HG03457 (cell line): ENCODE results near the gene HOATZ.

Experiments
- ATAC-seq: cut with Tn5 transposase; IDR thresholded peaks from one replicate; pipeline ENCODE4 v1.9.1; 2021; ENCODE audit warnings: moderate number of reproducible peaks; ENCODE audit not compliant: unreplicated experiment

The HOATZ gene

GRCh38 chr11:111574373-111575225 is 60.0 kb downstream of the HOATZ start:
- no peak for ATAC-seq

GRCh38 chr11:111575740-111576139 is 61.2 kb downstream of the HOATZ start:
- no peak for ATAC-seq

DNA sequence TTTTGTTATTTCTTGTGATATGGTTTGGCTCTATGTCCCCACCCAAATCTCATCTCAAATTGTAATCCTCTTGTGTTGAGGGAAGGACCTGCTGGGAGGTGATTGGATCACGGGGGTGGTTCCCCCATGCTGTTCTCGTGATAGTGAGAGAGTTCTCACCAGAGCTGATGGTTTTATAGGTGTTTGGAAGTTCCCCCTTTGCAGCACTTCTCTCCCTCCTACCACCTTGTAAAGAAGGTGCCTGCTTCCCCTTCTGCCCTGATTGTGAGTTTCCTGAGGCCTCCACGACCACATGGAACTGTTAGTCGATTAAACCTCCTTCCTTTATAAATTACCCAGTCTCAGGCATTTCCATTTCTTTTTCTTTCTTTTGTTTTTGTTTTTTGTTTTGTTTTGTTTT is 63.2 kb downstream of the HOATZ start:
- no peak for ATAC-seq

GRCh38 chr11:111581341-111581740 is 66.8 kb downstream of the HOATZ start:
- ATAC-seq = no peak

- ATAC-seq = no peak
Measured at GRCh38 chr11:111582163-111582562, 67.6 kb downstream of the HOATZ start.

DNA sequence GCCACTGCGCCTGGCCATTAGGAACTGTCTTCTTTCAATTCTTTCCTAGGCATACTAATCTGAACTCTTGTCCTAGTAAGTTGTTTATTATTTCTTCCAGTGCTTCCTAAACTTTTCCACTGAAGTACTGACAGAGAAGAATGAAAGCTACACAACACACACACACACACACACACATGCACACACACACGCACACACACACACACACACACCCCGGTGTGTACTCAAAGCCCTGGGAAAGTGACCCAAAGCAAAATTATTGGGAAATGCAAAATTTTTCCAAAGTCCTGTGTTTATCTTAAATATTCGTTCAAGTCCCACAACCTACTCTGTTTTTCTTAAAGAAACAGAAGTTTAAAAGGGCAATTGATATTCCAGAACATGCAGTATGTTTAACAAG is 68.3 kb downstream of the HOATZ start:
- ATAC-seq = no peak

DNA sequence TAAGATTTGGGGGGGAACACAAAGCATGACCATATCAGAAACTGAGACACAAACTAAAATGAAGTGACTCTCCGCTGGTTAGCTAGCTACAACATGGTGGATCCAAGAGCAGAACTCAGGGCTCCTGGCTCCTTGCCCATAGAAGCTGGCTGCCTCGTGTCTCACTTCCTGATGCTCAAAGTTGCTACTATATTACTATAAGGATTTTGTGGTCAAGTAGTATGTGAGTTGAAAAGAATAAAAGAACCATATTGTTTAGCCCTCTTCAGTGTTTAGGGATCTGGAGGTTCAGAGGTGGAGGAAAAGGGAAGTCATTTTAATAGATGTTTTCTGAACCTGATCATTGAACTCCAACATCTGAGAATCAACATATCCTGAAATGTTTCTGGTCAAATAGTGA is 70.8 kb downstream of the HOATZ start:
- ATAC-seq = no peak

DNA sequence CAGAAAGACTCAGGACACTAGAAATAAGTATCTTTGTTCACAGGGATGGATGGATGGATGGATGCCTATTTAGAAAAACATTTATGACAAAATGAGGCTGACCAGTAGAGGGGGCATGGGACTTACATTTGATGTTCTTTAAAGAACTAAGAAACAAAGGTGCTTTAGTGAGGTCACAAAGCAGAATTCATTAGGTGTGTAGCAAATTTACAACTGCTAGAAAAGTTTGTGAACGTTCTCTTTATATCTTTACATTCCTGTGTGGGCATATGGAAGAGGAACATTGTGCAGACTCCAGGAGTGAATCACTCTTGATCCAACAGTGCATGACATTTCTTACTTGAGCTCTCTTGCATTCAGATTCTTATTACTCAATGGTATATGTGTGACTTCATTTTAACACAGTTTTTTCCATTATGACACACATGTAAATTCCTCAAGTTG is 71.8 kb downstream of the HOATZ start:
- no peak for ATAC-seq
